ENCODE data around the gene KIF21B.

KIF21B gene

DNA sequence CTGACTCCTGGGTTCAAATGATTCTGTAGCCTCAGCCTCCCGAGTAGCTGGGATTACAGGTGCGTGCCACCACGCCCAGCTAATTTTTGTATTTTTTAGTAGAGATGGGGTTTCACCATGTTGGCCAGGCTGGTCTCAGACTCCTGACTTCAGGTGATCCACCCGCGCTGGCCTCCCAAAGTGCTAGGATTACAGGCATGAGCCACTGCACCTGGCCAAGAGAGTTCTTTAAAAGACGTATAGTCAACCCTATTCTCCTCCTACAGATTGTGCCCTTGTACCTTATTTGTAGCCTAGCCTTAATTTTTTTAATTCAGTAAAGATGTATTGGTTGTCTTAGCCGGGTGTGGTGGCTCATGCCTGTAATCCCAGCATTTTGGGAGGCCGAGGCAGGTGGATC, 93.2 kb downstream of the KIF21B start:
- DNase-seq, result peak; percentile 26

DNA sequence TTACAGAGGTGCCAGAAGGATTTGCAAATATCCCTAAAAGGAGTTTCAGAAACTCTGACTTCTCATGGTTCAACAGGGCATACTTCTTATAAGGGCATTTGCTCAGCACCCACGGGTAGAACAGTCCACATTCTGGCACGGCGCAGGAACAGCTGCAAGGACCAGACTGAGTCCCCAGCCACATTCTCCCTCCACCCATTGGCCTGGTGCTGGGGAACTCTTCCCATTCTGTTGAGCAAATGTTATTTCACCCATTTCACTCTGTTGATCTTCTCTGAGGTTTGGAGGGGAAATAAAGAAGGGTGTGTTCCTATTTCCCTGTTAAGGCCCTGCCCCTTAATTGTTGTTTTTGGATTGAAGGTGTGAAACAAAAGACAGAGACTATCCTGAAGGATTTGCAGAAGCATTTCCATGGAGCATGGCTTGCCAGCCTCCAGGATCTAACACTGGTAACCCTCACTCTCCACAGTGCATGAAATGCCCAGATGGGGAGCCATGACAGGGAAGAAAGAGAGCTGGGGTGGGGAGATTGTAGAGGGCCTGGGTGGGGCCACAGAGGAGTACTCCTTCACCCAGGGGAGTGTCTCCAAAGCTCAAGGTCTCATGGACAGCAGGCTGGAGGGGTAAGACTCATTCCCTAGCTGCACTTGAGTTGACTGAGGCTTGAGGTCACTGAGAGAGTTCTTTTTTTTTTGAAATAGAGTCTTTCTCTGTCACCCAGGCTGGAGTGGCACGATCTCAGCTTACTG, 93.8 kb downstream of the KIF21B start:
- peak; percentile 32 for DNase-seq

DNA sequence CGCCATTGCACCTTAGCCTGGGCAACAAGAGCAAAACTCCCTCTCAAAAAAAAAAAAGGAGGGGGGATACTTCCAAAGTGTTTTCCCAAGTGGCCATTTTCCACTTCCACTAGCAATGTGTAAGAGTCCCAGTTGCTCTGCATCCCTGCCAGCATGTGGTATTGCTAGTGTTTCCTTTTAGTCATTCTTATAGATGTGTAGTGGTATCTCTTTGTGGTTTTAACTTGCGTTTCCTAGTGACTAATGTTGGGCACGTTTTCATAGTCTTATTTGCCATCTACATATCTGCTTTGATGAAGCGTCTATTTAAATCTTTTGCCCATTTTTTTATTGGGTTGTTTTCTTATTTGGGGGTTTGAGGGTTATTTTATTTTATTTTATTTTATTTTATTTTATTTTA, 97.7 kb downstream of the KIF21B start:
- peak; percentile 5 for DNase-seq

DNA sequence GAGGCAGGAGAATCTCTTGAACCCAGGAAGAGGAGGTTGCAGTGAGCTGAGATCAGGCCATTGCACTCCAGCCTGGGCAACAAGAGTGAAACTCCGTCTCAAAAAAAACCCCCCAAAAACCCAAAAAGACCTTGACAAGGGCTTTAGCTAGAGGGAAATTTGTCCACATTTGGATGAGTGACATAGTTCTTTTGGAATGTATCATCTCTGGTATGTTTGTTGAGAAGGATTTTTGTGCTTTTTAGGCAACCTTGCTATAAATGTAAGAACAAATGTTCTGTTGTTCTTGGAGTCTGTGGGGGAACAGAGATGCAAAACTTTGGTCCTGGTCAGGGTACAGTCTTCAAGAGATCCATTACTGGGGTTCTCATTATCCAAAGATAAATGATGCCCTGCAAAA, 99.9 kb downstream of the KIF21B start:
- DNase-seq, result peak; percentile 6

DNA sequence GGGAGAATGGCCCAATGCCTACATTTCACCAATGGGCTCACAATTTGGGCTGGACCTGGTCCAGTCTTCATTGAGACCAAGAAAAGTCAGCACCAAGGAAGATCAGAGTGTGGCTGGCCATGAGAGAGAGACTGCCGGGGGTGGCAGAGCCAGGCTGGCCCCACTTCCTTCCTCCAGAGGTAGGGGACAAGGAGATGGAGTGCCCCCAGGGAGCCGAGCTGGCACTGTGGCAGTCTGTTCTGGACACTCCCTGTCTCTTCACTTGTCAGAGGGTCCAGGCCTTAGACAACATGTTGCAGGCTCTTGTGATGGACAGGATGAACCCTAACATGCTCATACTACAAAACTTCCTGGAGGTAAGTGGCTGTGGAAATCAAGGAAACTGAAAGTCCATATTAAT, 101.1 kb downstream of the KIF21B start:
- peak; percentile 51 for DNase-seq

DNA sequence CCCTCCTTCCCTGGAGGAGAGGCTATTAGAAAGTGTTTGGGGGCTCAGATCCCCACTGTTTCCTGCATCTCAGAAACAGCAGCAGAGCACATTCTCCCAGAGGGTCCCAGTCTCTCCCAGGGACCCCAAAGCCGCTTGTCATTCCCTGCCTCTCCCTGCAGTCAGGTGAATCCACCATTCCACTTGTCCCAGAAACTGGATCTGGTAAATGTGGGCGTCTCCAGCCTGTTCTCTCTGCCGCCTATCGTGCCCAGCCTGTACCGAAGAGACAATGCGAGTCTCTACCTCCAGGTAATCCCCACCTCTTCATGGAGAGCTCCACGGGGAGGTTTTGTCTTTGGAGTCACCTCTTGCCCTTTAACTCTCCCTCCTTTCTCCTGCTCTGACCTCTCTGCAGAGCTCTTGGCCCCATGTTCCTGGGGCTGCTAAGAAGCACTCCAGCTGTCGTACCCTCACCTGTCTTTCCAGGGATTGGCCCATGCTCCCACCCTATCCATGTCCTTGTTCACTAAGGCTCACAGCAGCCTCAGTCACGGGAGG, 101.9 kb downstream of the KIF21B start:
- DNase-seq, result peak; percentile 27
